A204.1 (cell line): ENCODE measurements around the gene TP53TG5.

ENCODE experiments used
- FAIRE-seq: peaks from 2 replicates; lab custom pipeline; 2012; peaks lifted over from hg19 to GRCh38; lab: Jason Lieb, UNC

TP53TG5 gene

GRCh38 chr20:45345104-45345936, 32.8 kb downstream of the TP53TG5 start:
- FAIRE-seq = no peak

GRCh38 chr20:45344168-45344860, 33.8 kb downstream of the TP53TG5 start:
- no peak for FAIRE-seq

GRCh38 chr20:45343532-45344167, 34.5 kb downstream of the TP53TG5 start:
- no peak for FAIRE-seq

GRCh38 chr20:45342855-45343531, 35.1 kb downstream of the TP53TG5 start:
- no peak for FAIRE-seq

- no peak for FAIRE-seq
These were observed 35.9 kb downstream of the TP53TG5 start for GRCh38 chr20:45341939-45342854.

- FAIRE-seq = no peak
These were observed 36.6 kb downstream of the TP53TG5 start for GRCh38 chr20:45341579-45341938.

GRCh38 chr20:45340951-45341350, 37.2 kb downstream of the TP53TG5 start:
- no peak for FAIRE-seq

GRCh38 chr20:45340236-45340847, 37.8 kb downstream of the TP53TG5 start:
- no peak for FAIRE-seq

- FAIRE-seq = no peak
These were observed 38.3 kb downstream of the TP53TG5 start for GRCh38 chr20:45339799-45340198.

GRCh38 chr20:45339084-45339483, 39.0 kb downstream of the TP53TG5 start:
- FAIRE-seq = no peak

- FAIRE-seq = no peak
These were observed 39.7 kb downstream of the TP53TG5 start for GRCh38 chr20:45338121-45339030.

- no peak for FAIRE-seq
These were observed 40.6 kb downstream of the TP53TG5 start for GRCh38 chr20:45337367-45338120.

GRCh38 chr20:45336530-45337366, 41.4 kb downstream of the TP53TG5 start:
- no peak for FAIRE-seq

- no peak for FAIRE-seq
These were observed 47.6 kb downstream of the TP53TG5 start for GRCh38 chr20:45330476-45330875.

GRCh38 chr20:45329497-45330319, 48.4 kb downstream of the TP53TG5 start:
- no peak for FAIRE-seq

- no peak for FAIRE-seq
These were observed 49.7 kb downstream of the TP53TG5 start for GRCh38 chr20:45328451-45328850.

- no peak for FAIRE-seq
These were observed 52.8 kb downstream of the TP53TG5 start for GRCh38 chr20:45325371-45325770.
